T follicular helper cell (primary cell): ENCODE data around the gene KIF23.
"Not testable (repeated sequence)": the region's sequence is repeated elsewhere in the genome, so short reads cannot be mapped to it uniquely, and the experiment has no call there.

ENCODE experiments used
- DNase-seq: peaks from one replicate; pipeline ENCODE4 v3.0.0-alpha.2; 2020; ENCODE audit warnings: low read depth

The KIF23 gene

DNA sequence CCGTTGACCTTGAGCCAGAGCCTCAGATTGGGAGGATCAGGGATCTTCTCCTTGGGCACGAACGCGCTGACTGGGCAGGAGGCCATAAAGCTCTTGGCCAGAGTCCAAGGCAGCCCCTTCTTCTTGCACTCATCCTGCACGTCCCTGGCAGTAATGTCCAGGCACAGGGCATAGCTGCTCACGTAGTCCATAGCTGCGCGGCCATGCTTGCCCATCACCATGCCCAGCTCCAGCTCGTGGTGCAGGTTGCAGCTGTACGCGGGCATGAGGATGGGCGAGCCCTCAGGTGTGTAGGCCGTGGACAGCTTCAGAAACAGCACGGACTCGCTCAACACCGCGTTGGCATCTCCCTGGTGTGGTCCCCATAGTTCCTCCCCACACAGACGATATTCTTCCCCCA is 20.5 kb downstream of the KIF23 start:
- no peak for DNase-seq

DNA sequence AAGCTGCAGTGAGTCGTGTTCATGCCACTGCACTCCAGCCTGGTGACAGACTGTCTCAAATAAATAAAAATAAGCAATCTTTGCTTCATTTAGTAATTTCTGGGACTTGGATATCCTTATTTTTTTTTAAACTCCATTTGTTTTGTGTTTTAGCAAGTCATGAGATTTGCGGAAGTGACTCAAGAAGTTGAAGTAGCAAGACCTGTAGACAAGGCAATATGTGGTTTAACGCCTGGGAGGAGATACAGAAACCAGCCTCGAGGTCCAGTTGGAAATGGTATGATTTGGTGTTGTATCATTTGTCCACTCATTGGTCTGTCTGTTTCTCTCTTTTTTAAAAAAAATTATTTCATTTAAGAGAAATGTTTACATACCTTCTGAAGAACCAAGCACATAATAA is 21.8 kb downstream of the KIF23 start:
- no peak for DNase-seq

DNA sequence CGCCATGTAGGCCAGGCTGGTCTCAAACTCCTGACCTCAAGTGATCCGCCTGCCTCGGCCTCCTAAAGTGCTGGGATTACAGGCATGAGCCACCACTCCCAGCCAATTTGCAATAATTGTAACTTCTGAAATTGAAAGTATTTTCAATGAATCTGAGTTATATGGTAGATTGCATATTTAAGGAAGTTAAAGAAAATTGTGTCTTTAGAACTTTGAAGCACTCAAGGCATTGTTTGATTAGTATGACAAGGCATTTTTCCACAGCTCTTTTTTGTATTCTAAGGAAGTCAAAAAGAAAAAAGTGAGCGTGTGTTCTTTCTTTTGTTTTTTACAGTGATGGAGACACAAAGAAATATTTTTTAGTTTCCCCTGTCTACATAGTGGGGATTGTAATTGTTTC is 22.8 kb downstream of the KIF23 start:
- DNase-seq, result no peak

DNA sequence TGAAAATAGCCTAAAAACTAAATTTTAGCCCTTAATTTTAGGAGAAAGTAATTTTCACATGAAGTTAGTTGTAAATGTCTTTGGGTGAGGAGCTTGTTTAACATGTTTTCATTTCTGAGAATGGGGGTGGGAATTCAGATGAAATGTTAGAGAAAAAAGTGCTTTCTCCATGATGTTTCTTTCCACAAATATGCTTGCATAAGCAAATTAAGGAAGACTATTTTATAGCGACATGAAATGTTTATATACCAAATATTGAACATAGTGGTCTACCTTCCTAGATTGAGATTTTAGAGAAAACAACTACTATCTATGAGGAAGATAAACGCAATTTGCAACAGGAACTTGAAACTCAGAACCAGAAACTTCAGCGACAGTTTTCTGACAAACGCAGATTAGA is 25.5 kb downstream of the KIF23 start:
- DNase-seq, result no peak

DNA sequence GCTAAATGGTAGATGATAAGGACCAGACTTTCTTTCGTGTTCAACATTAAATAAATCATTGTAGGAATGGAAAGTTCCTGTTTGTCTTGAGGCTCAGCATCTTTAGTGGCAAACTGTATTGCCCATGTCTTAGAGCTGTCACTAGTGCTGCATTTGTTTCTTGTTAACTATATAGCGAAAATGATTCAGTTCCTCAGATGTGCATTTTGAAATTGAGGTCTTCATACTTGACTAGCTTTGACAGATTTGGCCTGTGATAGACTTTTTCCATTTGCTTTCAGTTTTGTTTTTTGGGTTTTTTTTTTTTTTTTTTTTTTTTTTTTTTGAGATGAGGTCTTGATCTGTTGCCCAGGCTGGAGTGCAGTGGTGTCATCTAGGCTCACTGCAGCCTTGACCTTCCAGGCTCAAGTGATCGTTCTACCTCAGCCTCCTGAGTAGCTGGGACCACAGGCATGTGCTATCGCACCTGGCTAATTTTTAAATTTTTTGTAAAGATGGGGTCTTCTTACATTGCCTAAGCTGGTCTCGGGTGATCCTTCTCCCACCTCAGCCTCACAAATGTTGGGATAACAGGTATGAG is 29.0 kb downstream of the KIF23 start:
- no peak for DNase-seq

DNA sequence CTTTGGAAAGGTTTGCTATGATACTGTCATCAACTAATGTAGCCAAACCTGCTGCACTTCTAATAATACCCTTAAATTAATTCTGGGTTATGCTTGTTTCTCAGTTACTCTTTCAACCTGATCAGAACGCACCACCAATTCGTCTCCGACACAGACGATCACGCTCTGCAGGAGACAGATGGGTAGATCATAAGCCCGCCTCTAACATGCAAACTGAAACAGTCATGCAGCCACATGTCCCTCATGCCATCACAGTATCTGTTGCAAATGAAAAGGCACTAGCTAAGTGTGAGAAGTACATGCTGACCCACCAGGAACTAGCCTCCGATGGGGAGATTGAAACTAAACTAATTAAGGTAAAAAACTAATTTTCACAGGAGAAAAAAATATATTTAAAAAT is 30.5 kb downstream of the KIF23 start:
- DNase-seq, result no peak

DNA sequence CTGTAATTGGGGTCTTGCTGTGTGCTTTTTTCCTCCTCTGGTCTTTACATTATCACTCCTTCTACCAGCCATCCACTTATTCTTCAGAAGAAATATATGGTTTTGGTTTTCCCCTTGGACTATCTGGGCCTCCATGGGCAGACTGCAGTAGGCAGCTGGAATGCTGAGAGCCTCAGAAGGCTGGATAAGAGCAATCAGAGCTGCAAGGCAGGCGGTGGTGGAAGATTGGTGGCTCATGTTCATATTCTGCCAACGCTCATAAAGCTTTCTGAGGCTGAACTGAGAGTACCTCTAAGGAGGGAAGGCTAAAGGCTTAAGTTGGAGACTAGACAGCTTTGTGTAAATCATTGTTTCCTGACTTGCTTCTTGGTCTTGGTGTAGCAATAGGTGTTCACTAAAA is 32.8 kb downstream of the KIF23 start:
- no peak for DNase-seq

DNA sequence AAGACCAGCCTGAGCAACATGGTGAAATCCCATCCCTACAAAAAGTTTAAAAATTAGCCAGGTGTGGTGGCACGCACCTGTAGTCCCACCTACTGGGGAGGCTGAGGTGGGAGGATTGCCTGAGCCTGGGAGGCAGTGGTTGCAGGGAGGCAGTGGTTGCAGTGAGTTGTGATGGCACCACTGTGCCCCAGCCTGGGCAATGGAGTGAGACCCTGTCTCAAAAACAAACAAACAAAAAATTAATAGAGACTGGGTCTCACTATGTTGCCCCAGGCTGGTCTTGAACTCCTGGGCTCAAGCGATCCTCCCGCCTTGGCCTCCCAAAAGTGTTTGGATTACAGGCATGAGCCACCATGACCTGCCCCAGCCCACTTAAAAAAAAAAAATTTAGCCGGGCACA is 36.1 kb downstream of the KIF23 start:
- not testable (repeated sequence) for DNase-seq

DNA sequence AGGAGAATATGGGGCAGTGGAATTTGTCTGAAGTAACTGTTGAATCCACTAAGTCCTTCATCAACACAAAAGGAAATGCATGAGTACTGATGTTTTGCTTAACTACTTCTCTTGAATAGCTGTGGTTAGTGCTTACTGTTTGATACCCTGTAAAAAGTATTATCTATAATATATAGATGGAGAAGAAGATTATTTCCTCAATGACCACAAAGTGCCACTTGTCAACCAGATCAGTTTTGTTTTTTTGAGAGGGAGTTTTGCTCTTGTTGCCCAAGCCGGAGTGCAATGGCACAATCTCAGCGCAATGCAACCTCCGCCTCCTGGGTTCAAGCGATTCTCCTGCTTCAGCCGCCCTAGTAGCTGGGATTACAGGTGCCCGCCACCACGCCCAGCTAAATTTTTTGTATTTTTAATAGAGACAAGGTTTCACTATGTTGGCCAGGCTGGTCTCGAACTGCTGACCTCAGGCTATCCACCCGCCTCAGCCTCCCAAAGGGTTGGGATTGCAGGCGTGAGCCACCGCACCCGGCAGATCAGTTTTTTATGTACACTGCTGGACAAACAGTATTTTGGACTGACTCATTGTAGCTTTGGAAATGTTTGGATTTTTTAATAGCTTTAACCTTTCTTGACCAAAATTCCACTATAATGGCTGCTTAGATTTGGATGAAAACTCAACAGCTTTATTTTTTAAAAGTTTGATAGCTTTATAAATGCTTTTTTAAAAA is 37.0 kb downstream of the KIF23 start:
- no peak for DNase-seq

DNA sequence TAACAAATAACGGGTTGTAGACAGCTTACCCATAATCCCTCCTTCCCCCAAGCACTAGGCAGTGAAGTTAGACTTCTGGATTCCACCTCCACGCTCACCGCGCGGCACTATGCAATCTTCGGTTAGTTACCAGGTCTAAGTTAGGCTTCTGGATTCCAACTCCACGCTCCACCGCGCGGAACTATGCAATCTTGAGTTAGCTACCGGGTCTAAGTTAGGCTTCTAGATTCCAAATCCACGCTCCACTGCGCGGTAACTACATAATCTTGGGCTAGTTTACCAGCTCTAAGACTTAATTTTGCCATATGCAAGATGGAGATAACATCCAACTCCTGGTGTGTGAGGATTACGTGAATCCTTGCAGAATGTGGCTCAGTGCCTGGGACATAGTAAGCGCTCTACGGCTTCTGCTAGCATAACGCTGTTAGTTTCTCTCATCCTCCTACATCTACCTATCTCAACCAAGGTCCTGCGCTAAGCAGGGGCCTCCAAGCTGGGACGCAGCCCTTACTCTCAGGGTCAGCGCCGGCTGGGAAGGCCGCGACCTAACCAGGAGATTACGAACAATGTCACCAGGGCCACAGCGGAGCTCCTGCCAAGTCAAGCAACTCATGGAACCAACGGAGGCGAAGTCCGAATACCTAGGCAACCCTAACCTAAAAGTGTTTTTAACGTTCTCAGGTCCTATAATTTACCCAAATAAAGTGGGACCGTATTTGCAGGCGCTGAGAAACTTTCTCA is 38.0 kb downstream of the KIF23 start:
- DNase-seq, result no peak

DNA sequence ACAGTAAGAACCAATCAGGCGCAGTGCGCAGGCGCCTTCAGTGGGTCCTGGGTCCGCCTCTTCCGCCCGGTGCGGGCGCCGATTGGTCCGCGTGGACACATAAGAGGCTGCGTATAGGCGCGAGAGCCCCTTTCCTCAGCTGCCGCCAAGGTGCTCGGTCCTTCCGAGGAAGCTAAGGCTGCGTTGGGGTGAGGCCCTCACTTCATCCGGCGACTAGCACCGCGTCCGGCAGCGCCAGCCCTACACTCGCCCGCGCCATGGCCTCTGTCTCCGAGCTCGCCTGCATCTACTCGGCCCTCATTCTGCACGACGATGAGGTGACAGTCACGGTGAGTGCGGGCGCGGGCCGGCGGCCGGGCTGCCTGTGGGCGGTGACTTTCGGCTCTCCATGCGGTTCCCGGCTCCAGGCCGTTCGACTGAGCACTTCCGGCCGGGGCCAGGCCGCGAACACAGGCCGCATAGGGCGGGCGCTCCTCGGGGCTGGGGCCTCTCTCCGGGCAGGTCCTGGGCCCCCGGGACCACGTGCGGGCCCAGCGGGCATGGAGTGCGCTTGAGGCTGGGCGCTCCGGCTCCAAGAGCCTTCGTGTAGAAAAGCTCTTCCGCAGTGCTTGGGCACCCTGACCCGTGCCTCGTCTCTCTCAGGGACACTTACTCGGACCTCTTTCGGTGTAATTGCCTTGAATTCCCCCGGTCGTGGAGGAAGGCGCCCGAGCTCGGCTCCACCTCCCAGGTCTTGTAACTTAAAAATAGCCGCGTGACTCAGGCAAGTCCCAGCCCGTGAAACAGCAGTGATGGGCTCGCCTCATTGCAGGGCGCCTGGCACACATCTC is 38.8 kb downstream of the KIF23 start, which contains the start of gene RPLP1:
TSS of gene RPLP1 (plus strand) at position 127 of the 830 bp plus-strand sequence. CDS start at position 258, 131 bp downstream.
- peak; percentile 93 for DNase-seq

DNA sequence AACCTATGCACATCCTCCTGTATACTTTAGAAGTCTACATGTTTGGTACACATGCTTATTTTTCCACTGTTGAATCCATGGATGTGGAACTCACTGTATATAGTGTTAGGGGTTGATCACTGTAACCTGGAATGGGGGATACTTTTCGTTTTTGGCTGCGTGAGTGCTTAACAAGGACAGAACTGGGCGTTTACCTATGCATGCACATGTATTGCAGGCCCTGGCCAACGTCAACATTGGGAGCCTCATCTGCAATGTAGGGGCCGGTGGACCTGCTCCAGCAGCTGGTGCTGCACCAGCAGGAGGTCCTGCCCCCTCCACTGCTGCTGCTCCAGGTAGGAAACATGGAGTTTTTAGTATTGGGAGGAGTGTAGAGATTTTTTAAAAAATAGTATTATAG is 40.8 kb downstream of the KIF23 start:
- DNase-seq, result no peak

DNA sequence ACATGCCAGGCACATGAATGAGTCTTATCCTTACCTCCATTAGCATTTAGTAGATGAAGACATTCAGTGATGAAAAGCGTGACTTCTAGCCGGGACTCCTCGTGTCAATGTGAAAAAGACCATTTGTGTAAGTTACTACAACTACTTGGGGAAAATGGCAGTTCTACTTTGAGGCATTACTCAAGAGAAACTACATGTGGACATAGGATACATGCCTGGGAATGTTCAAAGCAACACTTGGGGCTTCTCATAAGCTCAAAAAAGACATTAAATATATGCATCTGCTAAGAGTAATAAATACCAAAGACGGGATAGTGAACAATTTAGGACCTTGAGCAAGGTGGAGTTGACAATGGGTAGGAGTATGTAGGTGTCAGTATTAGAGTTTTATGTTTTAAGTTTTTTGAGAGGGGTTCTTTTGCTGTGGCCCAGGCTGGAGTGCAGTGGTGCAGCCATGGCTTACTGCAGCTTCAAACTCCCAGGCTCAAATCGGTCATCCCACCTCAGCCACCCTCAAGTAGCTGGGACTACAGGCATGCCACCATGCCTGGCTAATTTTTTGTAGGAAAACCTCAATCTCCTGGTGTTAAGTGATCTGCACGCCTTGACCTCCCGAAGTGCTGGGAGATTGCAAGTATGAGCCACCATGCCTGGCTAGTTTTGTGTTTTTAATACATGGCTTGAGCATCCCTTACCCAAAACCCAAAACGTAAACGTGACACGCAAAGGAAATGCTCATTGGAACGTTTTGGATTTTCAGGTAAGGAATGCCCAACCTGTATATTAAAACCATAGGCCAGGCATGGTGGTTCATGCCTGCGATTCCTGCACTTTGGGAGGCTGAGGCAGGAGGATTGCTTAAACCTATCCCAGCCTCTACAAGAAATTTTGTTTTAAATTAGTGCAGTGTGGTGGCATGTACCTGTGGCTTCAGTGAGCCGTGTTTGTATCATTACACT is 42.3 kb downstream of the KIF23 start:
- DNase-seq, result no peak

DNA sequence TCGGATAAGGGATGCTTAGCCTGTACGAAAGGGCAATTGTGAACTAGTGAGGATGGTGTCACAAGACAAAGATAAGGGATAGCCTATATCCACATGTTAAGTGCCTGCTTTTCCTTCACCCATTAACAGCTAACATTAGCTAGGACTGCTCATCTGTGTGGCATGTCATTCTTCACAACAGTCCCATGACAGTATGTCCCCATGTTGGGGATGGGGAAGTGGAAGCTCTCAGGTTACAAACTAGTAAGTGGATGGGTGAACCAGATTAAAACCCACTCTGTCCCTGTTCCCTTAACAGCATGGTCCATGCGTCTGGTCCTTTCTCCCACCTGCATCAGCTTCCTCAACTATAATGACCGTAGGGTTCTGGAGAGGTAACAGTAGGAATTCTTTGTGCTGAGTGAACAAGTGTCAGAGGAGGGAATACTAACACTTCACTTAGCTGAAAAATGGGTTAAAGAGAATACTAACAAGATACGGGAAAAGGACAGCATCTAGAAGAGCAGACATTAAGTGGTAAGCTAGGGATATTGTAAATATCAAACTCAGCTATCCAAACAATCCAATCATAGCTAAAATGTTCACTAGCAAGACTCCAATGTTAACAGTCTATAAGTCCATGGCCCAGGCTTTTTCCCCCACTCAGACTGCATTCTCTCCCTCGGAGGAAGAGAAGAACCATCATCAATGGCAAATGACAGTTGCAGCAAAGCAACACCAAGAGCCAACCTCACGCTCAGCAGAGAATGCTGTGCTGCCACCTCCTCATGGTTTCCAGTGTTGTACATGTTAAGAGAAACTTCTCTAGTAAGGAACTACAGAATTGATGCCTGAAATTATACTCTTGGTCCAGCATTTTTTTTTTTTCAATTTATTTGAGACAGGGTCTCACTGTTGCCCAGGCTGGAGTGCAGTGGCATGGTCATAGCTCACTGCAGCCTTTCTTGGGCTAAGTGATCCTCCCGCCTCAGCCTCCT is 43.4 kb downstream of the KIF23 start:
- no peak for DNase-seq

DNA sequence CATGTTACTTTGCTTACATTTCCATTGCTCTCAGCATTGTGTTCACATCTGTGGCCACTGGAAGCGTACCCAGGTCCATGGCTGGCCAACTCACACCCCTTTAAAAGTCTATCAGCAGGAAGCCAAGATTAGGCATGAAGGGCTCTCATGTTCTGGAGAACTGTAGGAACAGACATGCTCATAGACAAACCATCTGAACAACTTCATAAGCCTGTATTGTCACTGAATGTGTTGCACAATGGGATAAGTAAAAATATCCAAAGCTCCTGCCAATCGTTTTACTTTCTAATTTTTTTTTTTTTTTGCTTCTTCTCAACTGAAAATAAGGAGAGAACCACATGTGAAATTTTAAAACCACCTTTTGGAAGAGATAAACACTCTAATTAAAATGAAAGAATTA is 44.9 kb downstream of the KIF23 start:
- DNase-seq, result no peak

DNA sequence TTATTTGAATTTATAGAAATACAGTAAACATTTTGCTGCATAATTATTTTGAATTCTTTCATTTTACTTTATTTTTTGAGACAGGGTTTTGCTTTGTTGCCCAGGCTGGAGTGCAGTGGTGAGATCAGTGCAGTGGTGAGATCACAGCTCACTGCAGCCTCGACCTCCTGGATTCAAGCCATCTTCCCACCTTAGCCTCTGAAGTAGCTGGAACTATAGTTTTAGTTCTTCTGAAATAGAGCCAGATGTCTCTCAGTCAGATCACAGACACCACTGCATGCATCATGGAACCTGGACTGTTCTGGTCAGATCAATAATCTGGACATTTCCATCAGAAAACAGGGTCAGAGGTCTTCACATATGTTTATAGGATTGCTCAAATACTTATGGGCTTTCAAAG is 46.3 kb downstream of the KIF23 start:
- DNase-seq, result no peak

DNA sequence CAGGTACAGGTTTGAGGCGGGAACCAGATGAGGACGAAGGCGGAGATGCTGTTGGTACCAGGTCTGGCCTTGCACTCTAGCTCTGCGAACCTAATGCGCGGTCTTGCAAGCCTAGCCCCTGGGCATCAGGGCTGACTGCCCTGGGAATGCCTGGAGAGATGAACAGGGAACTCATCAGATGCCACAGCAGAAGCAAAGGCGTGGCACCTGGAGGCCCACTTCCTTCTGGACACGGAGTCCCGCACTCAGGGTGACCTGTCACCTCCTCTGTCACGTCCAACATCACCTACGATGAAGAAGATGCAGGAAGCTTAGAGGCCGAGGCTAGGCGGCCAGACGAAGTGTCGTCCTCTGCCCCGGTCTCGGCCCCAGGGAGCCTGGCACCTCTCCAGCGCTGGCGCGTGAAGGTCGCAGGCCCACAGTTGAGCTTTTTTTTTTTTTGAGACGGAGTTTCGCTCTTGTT is 47.9 kb downstream of the KIF23 start:
- no peak for DNase-seq

DNA sequence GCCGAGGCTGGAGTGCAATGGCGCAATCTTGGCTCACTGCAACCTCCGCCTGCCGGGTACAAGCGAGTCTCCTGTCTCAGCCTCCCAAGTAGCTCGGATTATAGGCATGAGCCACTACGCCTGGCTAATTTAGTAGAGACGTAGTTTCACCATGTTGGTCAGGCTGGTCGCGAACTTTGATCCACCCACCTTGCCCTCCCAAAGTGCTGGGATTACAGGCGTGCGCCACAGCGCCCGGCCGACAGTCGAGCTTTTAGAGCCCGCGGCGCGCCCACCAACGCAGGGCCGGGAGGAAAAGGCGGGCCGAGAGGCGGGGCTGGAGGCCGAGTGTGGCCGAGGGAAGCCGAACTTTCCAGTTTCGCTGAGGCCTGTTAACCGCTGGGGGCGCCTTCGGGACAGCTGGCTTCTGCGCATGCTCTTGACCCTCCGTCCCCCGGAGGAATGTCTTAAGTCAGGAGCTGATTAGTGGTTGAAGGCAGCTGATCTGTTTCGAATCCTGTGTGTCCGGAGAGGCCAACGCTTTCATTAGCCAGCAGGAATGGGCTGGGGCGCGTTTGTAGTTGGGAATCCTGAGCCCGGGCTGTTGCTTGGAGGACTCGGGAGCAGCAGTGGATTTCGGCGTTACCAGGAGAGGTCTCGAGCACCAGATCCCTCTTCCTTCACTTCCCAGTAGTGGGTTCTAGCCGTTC is 48.5 kb downstream of the KIF23 start:
- DNase-seq, result peak; percentile 88

DNA sequence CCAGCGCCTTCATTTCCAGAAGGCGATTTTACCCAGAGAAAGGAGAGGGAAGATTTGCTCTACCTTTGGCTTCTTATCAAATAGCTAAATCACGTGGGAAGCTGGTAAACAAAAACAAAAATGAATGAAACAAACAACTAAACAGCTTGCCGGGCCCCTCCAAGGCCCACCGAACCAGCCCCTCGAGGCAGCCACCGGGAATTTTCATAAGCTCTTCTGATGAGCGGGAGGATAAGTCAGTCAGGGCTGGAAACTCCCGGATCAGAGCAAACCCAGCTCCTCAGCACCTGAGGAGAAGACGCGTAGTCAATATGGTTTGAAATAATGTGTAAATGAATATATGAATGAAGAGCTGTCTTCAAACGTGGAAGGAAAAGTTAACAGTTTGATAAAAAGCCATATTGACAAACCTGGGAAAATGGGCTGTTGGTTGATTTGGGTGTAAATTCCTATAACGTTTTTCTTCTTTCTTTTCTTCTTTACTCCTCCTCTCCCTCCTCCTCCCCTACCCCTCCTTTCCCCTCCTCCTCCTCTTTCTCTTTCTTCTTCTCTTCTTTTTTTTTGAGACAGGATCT is 49.1 kb downstream of the KIF23 start:
- DNase-seq, result no peak
